Trophoblast cell (in vitro differentiated cells and primary cell): ENCODE measurements around the gene ARHGAP8.

ENCODE experiments used
- DNase-seq, 2 donors: peaks; one replicate each; pipeline ENCODE4 v3.0.0-alpha.2; 2016
- H2AFZ ChIP-seq: 2 replicates; pipeline ENCODE4 v1.6.1; 2013; ENCODE audit warnings: low read length, moderate library complexity, mild to moderate bottlenecking; ENCODE audit not compliant: insufficient read depth, poor library complexity
- H2AK5ac ChIP-seq: 2 replicates; pipeline ENCODE4 v1.6.1; 2013; ENCODE audit warnings: mild to moderate bottlenecking, low read length
- H2BK120ac ChIP-seq: 2 replicates; pipeline ENCODE4 v1.6.1; 2013; ENCODE audit warnings: low read length, mild to moderate bottlenecking, moderate library complexity; ENCODE audit not compliant: insufficient read depth, poor library complexity
- H2BK12ac ChIP-seq: 2 replicates; pipeline ENCODE4 v1.6.1; 2013; ENCODE audit warnings: mild to moderate bottlenecking, low read length, moderate library complexity
- H2BK5ac ChIP-seq: 2 replicates; pipeline ENCODE4 v1.6.1; 2013; ENCODE audit warnings: low read length, low read depth, moderate library complexity, mild to moderate bottlenecking; ENCODE audit not compliant: poor library complexity
- H3K14ac ChIP-seq: 2 replicates; pipeline ENCODE4 v1.6.1; 2013; ENCODE audit warnings: mild to moderate bottlenecking, low read length
- H3K18ac ChIP-seq: 2 replicates; pipeline ENCODE4 v1.6.1; 2013; ENCODE audit warnings: mild to moderate bottlenecking, low read length
- H3K23ac ChIP-seq: 2 replicates; pipeline ENCODE4 v1.6.1; 2013; ENCODE audit warnings: low read length
- H3K27ac ChIP-seq: 2 replicates; pipeline ENCODE4 v1.5.1; 2013; ENCODE audit warnings: low read depth, mild to moderate bottlenecking, inconsistent platforms, low read length, moderate library complexity
- H3K27me3 ChIP-seq: 2 replicates; pipeline ENCODE4 v1.6.1; 2013; ENCODE audit warnings: inconsistent platforms, mild to moderate bottlenecking, low read length, moderate library complexity; ENCODE audit not compliant: insufficient read depth
- H3K36me3 ChIP-seq, 2 experiments: 1 replicate in 1 of 2; 2 replicates in 1 of 2; pipeline ENCODE4 v1.6.1; 2013; ENCODE audit warnings: low read length in 2 of 2, mild to moderate bottlenecking in 2 of 2, moderate library complexity in 1 of 2; ENCODE audit not compliant: insufficient read depth in 2 of 2, control insufficient read depth in 1 of 2
- H3K4ac ChIP-seq: 2 replicates; pipeline ENCODE4 v1.6.1; 2013; ENCODE audit warnings: low read depth, mild to moderate bottlenecking, low read length, moderate library complexity
- H3K4me1 ChIP-seq, 2 experiments: 1 replicate in 1 of 2; 2 replicates in 1 of 2; pipeline ENCODE4 v1.6.1; 2013; ENCODE audit warnings: low read length in 2 of 2, mild to moderate bottlenecking in 2 of 2, moderate library complexity in 1 of 2; ENCODE audit not compliant: insufficient read depth in 2 of 2, control insufficient read depth in 1 of 2
- H3K4me2 ChIP-seq: 2 replicates; pipeline ENCODE4 v1.6.1; 2013; ENCODE audit warnings: inconsistent platforms, mild to moderate bottlenecking, low read length, moderate library complexity
- H3K4me3 ChIP-seq: 2 replicates; pipeline ENCODE4 v1.5.1; 2013; ENCODE audit warnings: mild to moderate bottlenecking, low read depth, low read length, inconsistent platforms
- H3K79me1 ChIP-seq: one replicate; pipeline ENCODE4 v1.6.1; 2013; ENCODE audit warnings: low read length
- H3K79me2 ChIP-seq: 2 replicates; pipeline ENCODE4 v1.6.1; 2013; ENCODE audit warnings: low read length, mild to moderate bottlenecking; ENCODE audit not compliant: control insufficient read depth, insufficient read depth, poor library complexity
- H3K9ac ChIP-seq: 2 replicates; pipeline ENCODE4 v1.6.1; 2013; ENCODE audit warnings: mild to moderate bottlenecking, low read length
- H3K9me3 ChIP-seq: 2 replicates; pipeline ENCODE4 v1.6.1; 2013; ENCODE audit warnings: low read depth, mild to moderate bottlenecking, control low read depth, inconsistent platforms, low read length; ENCODE audit not compliant: insufficient read depth
- H4K12ac ChIP-seq: 2 replicates; pipeline ENCODE4 v1.6.1; 2013; ENCODE audit warnings: low read depth, mild to moderate bottlenecking, low read length, moderate library complexity
- H4K8ac ChIP-seq: 2 replicates; pipeline ENCODE4 v1.6.1; 2013; ENCODE audit warnings: low read depth, mild to moderate bottlenecking, low read length, moderate library complexity
- H4K91ac ChIP-seq: one replicate; pipeline ENCODE4 v1.6.1; 2013; ENCODE audit warnings: low read depth, mild to moderate bottlenecking, low read length, moderate library complexity
- WGBS: extraction: QIAGEN DNeasy Blood & Tissue Kit; methylation state at CpG from one replicate; pipeline ENCODE4 v1.1.7; 2013; ENCODE audit warnings: missing lambda C conversion rate; ENCODE audit not compliant: insufficient read length, insufficient coverage; ENCODE audit errors: extremely low coverage; 5-methylcytosine and 5-hydroxymethylcytosine counted together

The ARHGAP8 gene

DNA sequence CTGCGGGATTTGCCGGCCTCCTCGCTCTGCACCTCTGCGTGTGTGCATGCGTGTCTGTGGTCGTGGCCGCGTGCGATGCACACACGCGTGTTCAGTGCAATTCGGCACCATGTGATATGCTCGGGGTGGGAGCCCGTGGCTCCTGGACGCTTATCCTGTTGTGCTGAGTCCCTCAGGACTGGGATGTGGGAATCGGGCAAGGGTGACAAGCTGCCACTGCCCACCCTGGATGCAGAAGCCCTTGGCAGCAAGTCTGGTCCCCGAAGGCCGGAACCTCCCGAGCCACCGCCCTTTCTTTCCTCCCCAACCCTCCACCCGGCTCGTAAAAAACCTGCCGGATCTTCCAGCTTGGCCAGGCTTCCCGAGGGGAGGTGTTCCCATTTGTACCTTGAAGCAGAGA is 129.2 kb downstream of the ARHGAP8 start:
- H3K79me2 ChIP-seq: peaks cover 2% of the 10 kb centered on the region
- no peak for DNase-seq

DNA sequence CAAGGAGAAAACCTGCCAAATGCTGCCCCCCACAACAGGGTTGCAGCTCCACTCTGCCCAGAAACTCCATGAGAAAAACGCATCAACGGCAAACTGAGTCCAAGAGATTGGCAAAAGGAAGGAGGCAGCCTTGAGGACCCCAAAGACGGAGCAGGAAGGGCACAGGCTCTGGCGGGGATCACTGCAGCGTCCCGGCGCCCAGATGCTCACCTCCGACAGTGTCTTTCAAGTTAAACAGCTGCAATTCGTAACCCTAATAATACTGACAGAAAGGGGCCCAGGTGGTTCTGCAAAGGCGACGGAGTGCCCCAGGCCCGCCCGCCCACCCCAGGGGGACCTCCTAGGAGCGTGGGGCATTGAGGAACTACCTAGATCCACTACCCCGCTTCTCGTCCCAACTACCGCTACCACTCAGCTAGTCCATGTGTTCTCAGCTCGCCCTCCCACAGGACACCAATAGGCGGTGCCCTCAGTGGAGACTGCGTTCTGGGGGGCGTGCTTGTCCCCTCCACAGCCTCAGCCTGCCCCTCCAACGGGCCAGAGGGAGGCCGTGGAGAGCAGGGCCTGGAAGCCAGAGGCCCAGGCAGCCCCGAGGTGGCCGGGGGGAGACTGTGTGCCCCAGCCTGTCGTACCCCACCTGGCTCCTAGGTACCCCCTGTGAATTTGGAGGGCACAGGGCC is 130.0 kb downstream of the ARHGAP8 start:
- Histone ChIP-seq H2AK5ac (no peak overlapping the region), H3K4ac (no peak overlapping the region), H4K8ac (no peak overlapping the region), H3K79me1 (no peaks in the 10 kb centered on the region), H3K4me2 (no peak overlapping the region), H3K4me1 (no peaks in the 10 kb centered on the region), H2BK120ac (no peak overlapping the region), H3K23ac (no peak overlapping the region), H3K27me3 (no peaks in the 10 kb centered on the region), H3K9me3 (peaks cover 5% of the 10 kb centered on the region), H4K91ac (no peak overlapping the region), H2BK12ac (no peak overlapping the region), H4K12ac (no peak overlapping the region), H3K18ac (no peak overlapping the region), H2BK5ac (no peak overlapping the region), H3K27ac (no peak overlapping the region), H3K79me2 (peaks cover 2% of the 10 kb centered on the region), H3K36me3 (peaks cover 0 to 7% of the 10 kb centered on the region in 2 experiments), H3K14ac (no peak overlapping the region), H2AFZ (no peak overlapping the region), H3K9ac (no peak overlapping the region), H3K4me3 (no peak overlapping the region)
- no CpG with 5 or more reads among the region's 26 CpGs for WGBS
- no peak for DNase-seq

More for the DNA sequence above, 129.2 kb downstream of the ARHGAP8 start:
- H3K36me3 ChIP-seq: peaks cover 0 to 10% of the 10 kb centered on the region in 2 experiments
- no peaks in the 10 kb centered on the region for H3K4me1 ChIP-seq
- no CpG with 5 or more reads among the region's 24 CpGs for WGBS
- H2BK120ac ChIP-seq: no peak overlapping the region
- no peak overlapping the region for H3K14ac ChIP-seq
- no peak overlapping the region for H4K8ac ChIP-seq
- H3K18ac ChIP-seq: no peak overlapping the region
- H3K27me3 ChIP-seq: no peaks in the 10 kb centered on the region
- no peak overlapping the region for H2BK5ac ChIP-seq
- H3K23ac ChIP-seq: no peak overlapping the region
- H3K27ac ChIP-seq: no peak overlapping the region
- no peak overlapping the region for H4K91ac ChIP-seq
- H2AK5ac ChIP-seq: no peak overlapping the region
- no peak overlapping the region for H3K4ac ChIP-seq
- H3K9me3 ChIP-seq: peaks cover 5% of the 10 kb centered on the region
- no peak overlapping the region for H3K4me2 ChIP-seq
- no peak overlapping the region for H4K12ac ChIP-seq
- no peak overlapping the region for H2BK12ac ChIP-seq
- no peak overlapping the region for H3K4me3 ChIP-seq
- H3K79me1 ChIP-seq: no peaks in the 10 kb centered on the region
- H3K9ac ChIP-seq: no peak overlapping the region
- no peak overlapping the region for H2AFZ ChIP-seq

DNA sequence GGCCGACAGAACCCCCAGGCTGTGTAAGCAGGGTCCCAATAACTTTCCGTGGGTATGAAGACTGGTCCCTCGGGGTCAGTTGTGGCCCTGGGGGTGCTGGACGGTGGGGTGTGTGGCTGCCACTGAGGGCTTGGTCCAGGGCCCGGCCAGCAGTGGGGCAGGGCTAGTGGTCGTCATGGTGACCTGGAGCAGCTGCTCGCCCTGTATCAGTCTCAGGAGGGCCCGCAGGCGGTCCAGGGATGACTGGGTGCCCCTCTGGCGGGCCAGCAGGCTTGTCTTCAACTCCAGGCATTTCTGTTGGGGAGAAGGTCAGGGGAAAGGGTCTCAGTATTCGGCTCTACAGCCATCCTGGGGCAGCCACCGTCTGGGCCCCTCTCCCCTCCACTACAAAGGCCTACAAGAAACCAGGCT is 130.6 kb downstream of the ARHGAP8 start:
- no peak overlapping the region for H3K14ac ChIP-seq
- H3K4me1 ChIP-seq: no peaks in the 10 kb centered on the region
- H3K27ac ChIP-seq: no peak overlapping the region
- H3K9me3 ChIP-seq: peaks cover 3% of the 10 kb centered on the region
- H3K4ac ChIP-seq: no peak overlapping the region
- peaks cover 2% of the 10 kb centered on the region for H3K79me2 ChIP-seq
- H2BK12ac ChIP-seq: no peak overlapping the region
- no peak overlapping the region for H2AK5ac ChIP-seq
- no peak overlapping the region for H4K12ac ChIP-seq
- no peaks in the 10 kb centered on the region for H3K27me3 ChIP-seq
- peaks cover 0 to 7% of the 10 kb centered on the region in 2 experiments for H3K36me3 ChIP-seq
- no peak overlapping the region for H4K91ac ChIP-seq
- H3K9ac ChIP-seq: no peak overlapping the region
- no peak overlapping the region for H2BK120ac ChIP-seq
- no peak overlapping the region for H3K23ac ChIP-seq
- H4K8ac ChIP-seq: no peak overlapping the region
- no peak overlapping the region for H2AFZ ChIP-seq
- H3K18ac ChIP-seq: no peak overlapping the region
- DNase-seq: no peak
- H3K79me1 ChIP-seq: no peaks in the 10 kb centered on the region
- no peak overlapping the region for H3K4me2 ChIP-seq
- H3K4me3 ChIP-seq: no peak overlapping the region
- no CpG with 5 or more reads among the region's 12 CpGs for WGBS
- no peak overlapping the region for H2BK5ac ChIP-seq

DNA sequence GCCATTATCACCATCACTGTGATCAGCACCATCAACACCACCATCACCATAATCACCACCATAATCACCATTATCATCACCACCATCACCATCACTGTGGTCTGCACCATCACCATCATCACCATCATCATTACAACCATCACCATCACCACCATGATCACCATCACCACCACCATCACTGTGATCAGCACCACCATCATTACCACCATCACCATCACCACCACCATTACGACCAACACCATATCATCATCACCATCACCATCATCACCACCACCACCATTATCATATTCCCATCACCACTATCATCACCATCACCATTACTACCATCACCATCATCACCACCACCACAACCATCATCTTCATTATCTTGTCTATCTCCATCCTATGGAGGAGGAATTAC is 132.2 kb downstream of the ARHGAP8 start:
- no peak overlapping the region for H2BK5ac ChIP-seq
- H4K91ac ChIP-seq: no peak overlapping the region
- no peak overlapping the region for H3K4me3 ChIP-seq
- H2AFZ ChIP-seq: no peak overlapping the region
- no peaks in the 10 kb centered on the region for H3K4me1 ChIP-seq
- no peak overlapping the region for H3K27ac ChIP-seq
- no peak overlapping the region for H4K12ac ChIP-seq
- H3K23ac ChIP-seq: no peak overlapping the region
- H3K79me2 ChIP-seq: no peaks in the 10 kb centered on the region
- no peak overlapping the region for H2AK5ac ChIP-seq
- no peaks in the 10 kb centered on the region for H3K27me3 ChIP-seq
- peaks cover 4% of the 10 kb centered on the region for H3K9me3 ChIP-seq
- no CpG with 5 or more reads among the region's 1 CpG for WGBS
- no peak overlapping the region for H3K18ac ChIP-seq
- no peak for DNase-seq
- H3K9ac ChIP-seq: no peak overlapping the region
- no peak overlapping the region for H3K4me2 ChIP-seq
- no peak overlapping the region for H3K4ac ChIP-seq
- H4K8ac ChIP-seq: no peak overlapping the region
- peaks cover 0 to 7% of the 10 kb centered on the region in 2 experiments for H3K36me3 ChIP-seq
- H3K79me1 ChIP-seq: no peaks in the 10 kb centered on the region
- no peak overlapping the region for H2BK12ac ChIP-seq
- no peak overlapping the region for H2BK120ac ChIP-seq
- no peak overlapping the region for H3K14ac ChIP-seq
